HepG2 (cell line): ENCODE measurements around the gene HBEGF. TPM values are rescaled to one million over a fixed set of nuclear protein-coding genes. Genes with fewer than 3 reads are reported as not detected.

Experiments
- ATAC-seq: fragments of 200-7000 bp; cut with Tn5 transposase; 3 replicates; pipeline ENCODE4 v1.9.1; 2020; ENCODE audit warnings: mild to moderate bottlenecking, moderate library complexity
- BruUV-seq: library from RNA; stranded (reverse); fragments of 400-500 nt; replicated peaks from 2 replicates; lab custom pipeline; 2021; lab: Mats Ljungman, UMichigan
- CTCF ChIA-PET: fragments of 300-600 bp; formaldehyde crosslinking; extraction: SDS; loops from one replicate; lab custom pipeline; 2021; ENCODE audit warnings: low total read pairs, inconsistent platforms, low intra/inter-chr PET ratio; lab: Yijun Ruan, JAX
- POLR2A ChIA-PET: fragments of 350-600 bp; sonication (Branson Sonifier 250); formaldehyde crosslinking; loops from one replicate; lab custom pipeline; 2020; ENCODE audit warnings: antibody characterized with exemption, inconsistent platforms; lab: Yijun Ruan, JAX
- DNase-seq: peaks from one replicate; pipeline ENCODE4 v3.0.0-alpha.2; 2015; ENCODE audit warnings: low spot score
- FAIRE-seq: peaks from 3 replicates; lab custom pipeline; 2011; peaks lifted over from hg19 to GRCh38; lab: Jason Lieb, UNC
- H2AFZ ChIP-seq: one replicate; pipeline ENCODE4 v1.6.1; 2011; ENCODE audit warnings: low read length, inconsistent platforms
- H3K27ac ChIP-seq: fragments of 300-600 bp; 3 replicates; pipeline ENCODE4 v1.8.0; 2011; ENCODE audit warnings: mixed run types, mild to moderate bottlenecking, mixed read lengths, low read length, inconsistent platforms; ENCODE audit not compliant: insufficient read depth; ENCODE audit errors: extremely low read length
- H3K27me3 ChIP-seq, 2 experiments: fragments of 200-600 bp in 1 of 2; 2 replicates in 1 of 2; 3 replicates in 1 of 2; pipeline versions ENCODE4 v1.6.0 to v1.8.0; 2011; ENCODE audit warnings: low read length in 2 of 2, mild to moderate bottlenecking in 2 of 2, moderate library complexity in 2 of 2, inconsistent platforms in 1 of 2; ENCODE audit not compliant: insufficient read depth in 2 of 2, control insufficient read depth in 1 of 2
- H3K36me3 ChIP-seq, 2 experiments: fragments of 200-600 bp in 1 of 2; replicated peaks in 1 of 2; 2 replicates in 1 of 2; 3 replicates in 1 of 2; pipeline versions ENCODE4 v1.5.1 to v1.8.0; 2011; ENCODE audit warnings: low read length in 2 of 2, inconsistent platforms in 1 of 2; ENCODE audit not compliant: insufficient read depth in 2 of 2, control insufficient read depth in 1 of 2
- H3K4me1 ChIP-seq: 2 replicates; pipeline ENCODE4 v1.5.1; 2012; ENCODE audit warnings: low read length, inconsistent platforms; ENCODE audit not compliant: insufficient read depth
- H3K4me2 ChIP-seq: 2 replicates; pipeline ENCODE4 v1.6.0; 2011; ENCODE audit warnings: low read depth, low read length, inconsistent platforms
- H3K4me3 ChIP-seq, 3 experiments: fragments of 200-600 bp in 1 of 3; sonication (generic), shearing (Covaris generic) in 1 of 3; replicated peaks in 1 of 3; 2 replicates each; pipeline ENCODE4 v1.5.1; 2011 to 2016; ENCODE audit warnings: low read length in 3 of 3, inconsistent platforms in 2 of 3, low read depth in 2 of 3, mild to moderate bottlenecking in 2 of 3, control low read depth in 1 of 3, mixed read lengths in 1 of 3; ENCODE audit not compliant: insufficient read depth in 1 of 3
- H3K79me2 ChIP-seq: one replicate; pipeline ENCODE4 v1.6.1; 2011; ENCODE audit warnings: low read length, inconsistent platforms; ENCODE audit not compliant: insufficient read depth
- H3K9ac ChIP-seq: 2 replicates; pipeline ENCODE4 v1.6.0; 2011; ENCODE audit warnings: mild to moderate bottlenecking, low read depth, low read length, inconsistent platforms; ENCODE audit not compliant: insufficient read depth
- H3K9me3 ChIP-seq: 2 replicates; pipeline ENCODE4 v1.5.1; 2012; ENCODE audit warnings: mild to moderate bottlenecking, low read length
- H4K20me1 ChIP-seq: 2 replicates; pipeline ENCODE4 v1.6.0; 2011; ENCODE audit warnings: inconsistent platforms, mild to moderate bottlenecking, low read length, moderate library complexity; ENCODE audit not compliant: insufficient read depth
- ARNT2 ChIP-seq: sonication (generic); formaldehyde crosslinking; IDR thresholded peaks from 2 replicates; pipeline ENCODE4 v1.8.0; 2022; ENCODE audit warnings: mild to moderate bottlenecking, low read depth, missing genetic modification reagents, moderate library complexity
- ASH2L ChIP-seq: fragments of 300-600, 200-600 bp; sonication (generic); IDR thresholded peaks from 2 replicates; pipeline ENCODE4 v1.7.0; 2017; ENCODE audit warnings: low read depth, mild to moderate bottlenecking, moderate library complexity, mixed read lengths, low read length; ENCODE audit not compliant: insufficient read length
- CBFB ChIP-seq: sonication (generic); formaldehyde crosslinking; IDR thresholded peaks from 2 replicates; pipeline ENCODE4 v1.4.0; 2020; ENCODE audit warnings: missing genetic modification reagents
- GTF3A ChIP-seq: sonication (generic); formaldehyde crosslinking; conservative IDR thresholded peaks from 2 replicates; pipeline ENCODE4 v1.4.0; 2020; ENCODE audit warnings: mild to moderate bottlenecking, missing genetic modification reagents
- HINFP ChIP-seq: sonication (generic); formaldehyde crosslinking; IDR thresholded peaks from 2 replicates; pipeline ENCODE4 v1.4.0; 2020; ENCODE audit warnings: low read depth, mild to moderate bottlenecking, missing genetic modification reagents
- ISL2 ChIP-seq: sonication (generic); formaldehyde crosslinking; IDR thresholded peaks from 2 replicates; pipeline ENCODE4 v1.5.0; 2020; ENCODE audit warnings: missing genetic modification reagents
- RFX3 ChIP-seq: IDR thresholded peaks from 2 replicates; pipeline ENCODE4 v1.6.1; 2016; ENCODE audit warnings: missing biosample characterization, missing genetic modification reagents
- ZNF432 ChIP-seq: sonication (generic); formaldehyde crosslinking; IDR thresholded peaks from 2 replicates; pipeline ENCODE4 v1.5.0; 2020; ENCODE audit warnings: missing genetic modification reagents, mild to moderate bottlenecking, borderline replicate concordance
- ZSCAN25 ChIP-seq: sonication (generic); formaldehyde crosslinking; IDR thresholded peaks from 2 replicates; pipeline ENCODE4 v1.8.0; 2022; ENCODE audit warnings: mild to moderate bottlenecking, missing genetic modification reagents
- ZSCAN5A ChIP-seq: sonication (generic); formaldehyde crosslinking; IDR thresholded peaks from 2 replicates; pipeline ENCODE4 v1.8.0; 2022; ENCODE audit warnings: mild to moderate bottlenecking, missing genetic modification reagents, borderline replicate concordance
- WGBS: methylation state at CpG from one replicate; pipeline ENCODE4 v1.1.6; 2017; ENCODE audit warnings: low lambda C conversion rate; 5-methylcytosine and 5-hydroxymethylcytosine counted together
- in situ Hi-C: cut with HindIII; loops from 2 replicates; pipeline ENCODE4 v1.10.0; 2017; ENCODE audit warnings: low pct_unique_long_range_greater_than_20kb; ENCODE audit not compliant: extremely low pct_ligation_motif_present
- intact Hi-C: fragments of 100-400 bp; cut with micrococcal nuclease; formaldehyde crosslinking; loops from one replicate; pipeline ENCODE4 v1.10.0; 2022; ENCODE audit not compliant: unreplicated experiment
- polyA plus RNA-seq, 8 experiments: library from polyadenylated mRNA; depleted of rRNA in 3 of 8; stranded (reverse) in 7 of 8; unstranded in 1 of 8; fragments of >200 nt; fragmentation: Illumina TruSeq in 4 of 8; extraction: Trizol in 4 of 8; gene quantifications; 2 replicates each; pipeline versions ENCODE4 v1.2.1 to v1.2.3, GENCODE V29; 2011 to 2016; ENCODE audit warnings: low read depth in 4 of 8, missing spikeins in 1 of 8, mixed read lengths in 1 of 8; ENCODE audit not compliant: insufficient read depth in 1 of 8
- total RNA-seq, 5 experiments: library from RNA; depleted of rRNA; stranded (reverse); fragments of >200 nt; fragmentation: Illumina TruSeq; extraction: Trizol; gene quantifications; 2 replicates each; pipeline ENCODE4 v1.2.3, GENCODE V29; 2016; ENCODE audit warnings: low read depth in 1 of 5
- TF ChIP-seq, protein P1 (sequence below): sonication (generic); formaldehyde crosslinking; IDR thresholded peaks from 2 replicates; pipeline ENCODE4 v1.5.0; 2020; ENCODE audit warnings: missing genetic modification reagents

The HBEGF gene
- total and polyA plus RNA-seq, 2 of the 13 experiments (the other 11 are each of a cell fraction or from before 2014, with no cell fraction given), result 1.7 to 5.0 TPM

GRCh38 chr5:140284013-140284412 lies 62.4 kb downstream of the HBEGF start:
- WGBS, result 95% methylated on average over 3 of the region's 3 CpGs
- H3K9me3 ChIP-seq, result no peaks in the 10 kb centered on the region
- peaks cover 58% of the 10 kb centered on the region for H3K79me2 ChIP-seq
- H3K4me1 ChIP-seq, result peaks cover 15% of the 10 kb centered on the region; the same call in 1 of the 2 replicates
- no peak overlapping the region for H3K27ac ChIP-seq
- no peak for ATAC-seq
- no peak overlapping the region for H3K4me3 ChIP-seq
- TF ChIP-seq ISL2 (CRISPR knock-in tag), result no peak
- no peak for TF ChIP-seq ASH2L
- TF ChIP-seq, protein P1, sequence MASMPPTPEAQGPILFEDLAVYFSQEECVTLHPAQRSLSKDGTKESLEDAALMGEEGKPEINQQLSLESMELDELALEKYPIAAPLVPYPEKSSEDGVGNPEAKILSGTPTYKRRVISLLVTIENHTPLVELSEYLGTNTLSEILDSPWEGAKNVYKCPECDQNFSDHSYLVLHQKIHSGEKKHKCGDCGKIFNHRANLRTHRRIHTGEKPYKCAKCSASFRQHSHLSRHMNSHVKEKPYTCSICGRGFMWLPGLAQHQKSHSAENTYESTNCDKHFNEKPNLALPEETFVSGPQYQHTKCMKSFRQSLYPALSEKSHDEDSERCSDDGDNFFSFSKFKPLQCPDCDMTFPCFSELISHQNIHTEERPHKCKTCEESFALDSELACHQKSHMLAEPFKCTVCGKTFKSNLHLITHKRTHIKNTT (CRISPR knock-in tag), result no peak
- TF ChIP-seq ARNT2 (CRISPR knock-in tag), result no peak
- TF ChIP-seq HINFP (CRISPR knock-in tag), result no peak
- no peak for TF ChIP-seq ZNF432 (CRISPR knock-in tag)
- TF ChIP-seq GTF3A (CRISPR knock-in tag), result no peak
- no peak for TF ChIP-seq ZSCAN5A (CRISPR knock-in tag)
- TF ChIP-seq ZSCAN25 (CRISPR knock-in tag), result no peak
- no peak for TF ChIP-seq CBFB (CRISPR knock-in tag)
- TF ChIP-seq RFX3, result no peak
- TF ChIP-seq, all 625 proteins: peak for 0
- no peaks in the 10 kb centered on the region for H3K27me3 ChIP-seq
- FAIRE-seq (no peak), DNase-seq (no peak)
- H3K9ac ChIP-seq, result no peak overlapping the region
- ChIA-PET POLR2A (no interaction called here), CTCF (no interaction called here)
- no TSS peak for BruUV-seq
- H2AFZ ChIP-seq, result no peak overlapping the region
- no peaks in the 10 kb centered on the region for H4K20me1 ChIP-seq
- H3K36me3 ChIP-seq, result peaks cover 6 to 14% of the 10 kb centered on the region in 2 experiments; a peak in 3 of 5 replicates
- intact Hi-C loops, result no loop called here
- in situ Hi-C loops, result no loop called here
- no peak overlapping the region for H3K4me2 ChIP-seq

Other genes starting within 250 kb of the HBEGF start
- gene PURA, start 232.5 kb downstream of the HBEGF start, total RNA-seq (2016; rRNA removed; fragmentation: Illumina TruSeq; extraction: Trizol), result 5.0 and 6.8 TPM in 2 replicates
- gene PURA, start 232.5 kb downstream of the HBEGF start, polyA plus RNA-seq (2011; rRNA removed), result 1.9 and 2.0 TPM in 2 replicates
- gene IGIP, start 220.7 kb downstream of the HBEGF start, total RNA-seq (2016; rRNA removed; fragmentation: Illumina TruSeq; extraction: Trizol), result 2.1 and 2.4 TPM in 2 replicates
- 1.4 and 1.7 TPM in 2 replicates for gene IGIP, start 220.7 kb downstream of the HBEGF start, polyA plus RNA-seq (2011; rRNA removed)
- gene CYSTM1, start 171.4 kb downstream of the HBEGF start, total RNA-seq (2016; rRNA removed; fragmentation: Illumina TruSeq; extraction: Trizol), result 40.0 and 52.7 TPM in 2 replicates
- gene CYSTM1, start 171.4 kb downstream of the HBEGF start, polyA plus RNA-seq (2011; rRNA removed), result 73.4 and 85.0 TPM in 2 replicates
- 70.8 and 102 TPM in 2 replicates for gene PFDN1, start 43.5 kb downstream of the HBEGF start, total RNA-seq (2016; rRNA removed; fragmentation: Illumina TruSeq; extraction: Trizol)
- gene PFDN1, start 43.5 kb downstream of the HBEGF start, polyA plus RNA-seq (2011; rRNA removed), result 67.2 and 70.4 TPM in 2 replicates
- not detected in 2 replicates for gene SLC4A9, start 13.6 kb upstream of the HBEGF start, total RNA-seq (2016; rRNA removed; fragmentation: Illumina TruSeq; extraction: Trizol)
- gene SLC4A9, start 13.6 kb upstream of the HBEGF start, polyA plus RNA-seq (2011; rRNA removed), result 0.05 TPM in 1 of 2 replicates, not detected in the other
- gene ANKHD1, start 55.2 kb upstream of the HBEGF start, total RNA-seq (2016; rRNA removed; fragmentation: Illumina TruSeq; extraction: Trizol), result 69.9 and 101 TPM in 2 replicates
- 68.5 and 82.0 TPM in 2 replicates for gene ANKHD1, start 55.2 kb upstream of the HBEGF start, polyA plus RNA-seq (2011; rRNA removed)
- gene EIF4EBP3, start 201.1 kb upstream of the HBEGF start, total RNA-seq (2016; rRNA removed; fragmentation: Illumina TruSeq; extraction: Trizol), result 1.7 and 1.9 TPM in 2 replicates
- 0.31 and 0.61 TPM in 2 replicates for gene EIF4EBP3, start 201.1 kb upstream of the HBEGF start, polyA plus RNA-seq (2011; rRNA removed)
- 32.8 and 38.1 TPM in 2 replicates for gene SRA1, start 210.9 kb upstream of the HBEGF start, total RNA-seq (2016; rRNA removed; fragmentation: Illumina TruSeq; extraction: Trizol)
- 14.2 and 15.6 TPM in 2 replicates for gene SRA1, start 210.9 kb upstream of the HBEGF start, polyA plus RNA-seq (2011; rRNA removed)
- gene APBB3, start 218.0 kb upstream of the HBEGF start, total RNA-seq (2016; rRNA removed; fragmentation: Illumina TruSeq; extraction: Trizol), result 0.22 and 0.38 TPM in 2 replicates
- 0.78 and 1.4 TPM in 2 replicates for gene APBB3, start 218.0 kb upstream of the HBEGF start, polyA plus RNA-seq (2011; rRNA removed)
- 0.71 and 0.95 TPM in 2 replicates for gene SLC35A4, start 218.2 kb upstream of the HBEGF start, total RNA-seq (2016; rRNA removed; fragmentation: Illumina TruSeq; extraction: Trizol)
- 4.0 and 5.0 TPM in 2 replicates for gene SLC35A4, start 218.2 kb upstream of the HBEGF start, polyA plus RNA-seq (2011; rRNA removed)